ENCODE measurements around the gene VSIG1. TPM values are rescaled to one million over a fixed set of nuclear protein-coding genes. Genes with fewer than 3 reads are reported as not detected.

The VSIG1 gene
- total and polyA plus RNA-seq, 2 of the 8 experiments (the other 6 are each of a cell fraction or from before 2014, with no cell fraction given), result 2.2 to 2.9 TPM

GRCh38 chrX:108025376-108025775, 19.5 kb upstream of the VSIG1 start:
- H3K14ac ChIP-seq (ENCODE audit: insufficient read length), result no peak overlapping the region
- H4K91ac ChIP-seq (replicated peaks; ENCODE audit: insufficient read length, low read length), result no peak overlapping the region
- H3K18ac ChIP-seq (ENCODE audit: extremely low read depth, low read length), result no peak overlapping the region
- WGBS, 2 experiments (ENCODE audit: extremely low coverage in 1 of 2, insufficient coverage in 1 of 2, insufficient read length in 1 of 2, insufficient replicate concordance in 2 of 2, low coverage in 1 of 2, low lambda C conversion rate in 2 of 2, missing lambda C conversion rate in 1 of 2), result 92% methylated on average over 1 of the region's 1 CpG; no CpG with 5 or more reads in 1 of the 2 experiments
- H4K5ac ChIP-seq (ENCODE audit: insufficient read length, low read depth, low read length), result no peak overlapping the region
- H2BK15ac ChIP-seq (ENCODE audit: low read length), result no peak overlapping the region
- H3K79me2 ChIP-seq (ENCODE audit: control insufficient read depth in 1 of 2, insufficient read depth in 2 of 2, low read length in 2 of 2), result no peaks in the 10 kb centered on the region
- H3K23me2 ChIP-seq (ENCODE audit: low read depth, low read length), result no peaks in the 10 kb centered on the region
- no peaks in the 10 kb centered on the region for H3K36me3 ChIP-seq (ENCODE audit: control insufficient read depth in 2 of 4, insufficient read depth in 4 of 4, low read length in 3 of 4)
- H2AFZ ChIP-seq (ENCODE audit: low read length), result no peak overlapping the region
- POLR2A ChIA-PET (ENCODE audit: partially characterized antibody), result no interaction called here
- DNase-seq (ENCODE audit: low read depth in 1 of 2, low spot score in 2 of 2) (no peak), FAIRE-seq (no peak)
- H3K23ac ChIP-seq (ENCODE audit: insufficient read length), result no peak overlapping the region
- H2BK120ac ChIP-seq (replicated peaks; ENCODE audit: low read depth, low read length), result no peak overlapping the region
- H4K20me1 ChIP-seq (replicated peaks in 1 of 2; ENCODE audit: control insufficient read depth in 1 of 2, insufficient read depth in 2 of 2, low read length in 2 of 2), result no peaks in the 10 kb centered on the region
- no peak overlapping the region for H3K4me3 ChIP-seq (ENCODE audit: extremely low read depth in 1 of 4, insufficient read depth in 2 of 4, low read depth in 3 of 4, low read length in 4 of 4)
- H2BK20ac ChIP-seq (ENCODE audit: low read length), result no peak overlapping the region
- H3K4ac ChIP-seq (replicated peaks; ENCODE audit: insufficient read length, low read depth, low read length), result no peak overlapping the region
- H3K4me2 ChIP-seq (ENCODE audit: insufficient read depth in 1 of 2, low read depth in 2 of 2, low read length in 2 of 2), result no peak overlapping the region
- H3K9ac ChIP-seq (replicated peaks in 1 of 4; ENCODE audit: extremely low read depth in 1 of 4, low read depth in 3 of 4, low read length in 3 of 4), result no peak overlapping the region
- no peak overlapping the region for H4K8ac ChIP-seq (ENCODE audit: extremely low read depth, insufficient read depth, low read length)
- CTCF ChIA-PET (ENCODE audit: partially characterized antibody), result no interaction called here
- H3K27me3 ChIP-seq (replicated peaks in 1 of 4; ENCODE audit: control insufficient read depth in 3 of 4, extremely low read depth in 1 of 4, insufficient read depth in 3 of 4, low read length in 3 of 4), result no peaks in the 10 kb centered on the region
- H2BK5ac ChIP-seq (ENCODE audit: low read depth, low read length), result no peak overlapping the region
- H3K4me1 ChIP-seq (replicated peaks in 1 of 4; ENCODE audit: control insufficient read depth in 3 of 4, insufficient read depth in 4 of 4, low read length in 3 of 4), result no peaks in the 10 kb centered on the region
- TF ChIP-seq SUZ12 (IDR thresholded peaks at IDR 0.05; ENCODE audit: low read length), result no peak
- no peak for TF ChIP-seq EGR1 (IDR thresholded peaks at IDR 0.05; ENCODE audit: borderline replicate concordance, low read depth, low read length)
- no peak for TF ChIP-seq MAFK (IDR thresholded peaks at IDR 0.05; ENCODE audit: low read depth, low read length)
- no peak overlapping the region for H2AK5ac ChIP-seq (ENCODE audit: low read depth, low read length)
- no peak overlapping the region for H3K56ac ChIP-seq (replicated peaks; ENCODE audit: insufficient read length, low read depth, low read length)
- no peak overlapping the region for H3K27ac ChIP-seq (ENCODE audit: low read depth, low read length)
- H3K9me3 ChIP-seq (ENCODE audit: insufficient read depth in 2 of 2, low read depth in 1 of 2, low read length in 1 of 2), result no peaks in the 10 kb centered on the region
- no peak overlapping the region for H2BK12ac ChIP-seq (ENCODE audit: low read depth, low read length)
- H3K79me1 ChIP-seq (ENCODE audit: low read depth, low read length), result no peaks in the 10 kb centered on the region
